Astrocyte (in vitro differentiated cells and primary cell): Measurements from ENCODE around the gene NLE1. TPM values are rescaled to one million over a fixed set of nuclear protein-coding genes. Genes with fewer than 3 reads are reported as not detected.
"Not testable (repeated sequence)": the region's sequence is repeated elsewhere in the genome, so short reads cannot be mapped to it uniquely, and the experiment has no call there.

ENCODE experiments used
- DNase-seq: peaks from one replicate; pipeline ENCODE4 v3.0.0-alpha.2; 2010; ENCODE audit warnings: low read depth
- FAIRE-seq: peaks from 2 replicates; lab custom pipeline; 2011; peaks lifted over from hg19 to GRCh38; lab: Jason Lieb, UNC
- H2AFZ ChIP-seq: 2 replicates; pipeline ENCODE4 v1.6.0; 2012; ENCODE audit warnings: low read depth, low read length, inconsistent platforms
- H3K27ac ChIP-seq: 2 replicates; pipeline ENCODE4 v1.5.1; 2011; ENCODE audit warnings: low read depth, low read length, inconsistent platforms
- H3K27me3 ChIP-seq: 2 replicates; pipeline ENCODE4 v1.6.0; 2011; ENCODE audit warnings: low read length, inconsistent platforms; ENCODE audit not compliant: insufficient read depth
- H3K36me3 ChIP-seq: 2 replicates; pipeline ENCODE4 v1.5.1; 2011; ENCODE audit warnings: low read length, inconsistent platforms; ENCODE audit not compliant: insufficient read depth
- H3K4me1 ChIP-seq: 2 replicates; pipeline ENCODE4 v1.5.1; 2011; ENCODE audit warnings: low read length, inconsistent platforms; ENCODE audit not compliant: insufficient read depth
- H3K4me2 ChIP-seq: 2 replicates; pipeline ENCODE4 v1.6.0; 2012; ENCODE audit warnings: low read length, inconsistent platforms
- H3K4me3 ChIP-seq: 2 replicates; pipeline ENCODE4 v1.5.1; 2011; ENCODE audit warnings: low read depth, mild to moderate bottlenecking, low read length, inconsistent platforms; ENCODE audit not compliant: insufficient read depth
- H3K79me2 ChIP-seq: 2 replicates; pipeline ENCODE4 v1.6.0; 2012; ENCODE audit warnings: mild to moderate bottlenecking, low read length, inconsistent platforms; ENCODE audit not compliant: insufficient read depth
- H3K9ac ChIP-seq: 2 replicates; pipeline ENCODE4 v1.6.0; 2012; ENCODE audit warnings: mild to moderate bottlenecking, low read length, inconsistent platforms
- H3K9me3 ChIP-seq: 2 replicates; pipeline ENCODE4 v1.5.1; 2012; ENCODE audit warnings: low read depth, mild to moderate bottlenecking, low read length, inconsistent platforms; ENCODE audit not compliant: insufficient read depth
- H4K20me1 ChIP-seq: 2 replicates; pipeline ENCODE4 v1.6.0; 2012; ENCODE audit warnings: low read length, inconsistent platforms; ENCODE audit not compliant: insufficient read depth
- H3K27ac Mint-ChIP-seq: one replicate; pipeline ENCODE4 v1.8.0; 2021; ENCODE audit warnings: mild to moderate bottlenecking, mixed read lengths; ENCODE audit not compliant: unreplicated experiment
- H3K27me3 Mint-ChIP-seq: one replicate; pipeline ENCODE4 v1.8.0; 2021; ENCODE audit warnings: low read depth, mixed read lengths; ENCODE audit not compliant: unreplicated experiment
- H3K36me3 Mint-ChIP-seq: one replicate; pipeline ENCODE4 v1.8.0; 2021; ENCODE audit warnings: low read depth, mixed read lengths; ENCODE audit not compliant: unreplicated experiment
- H3K4me1 Mint-ChIP-seq: one replicate; pipeline ENCODE4 v1.8.0; 2021; ENCODE audit warnings: low read depth, mixed read lengths; ENCODE audit not compliant: unreplicated experiment
- H3K4me3 Mint-ChIP-seq: one replicate; pipeline ENCODE4 v1.8.0; 2021; ENCODE audit warnings: mild to moderate bottlenecking, moderate library complexity, mixed read lengths; ENCODE audit not compliant: unreplicated experiment
- H3K9me3 Mint-ChIP-seq: one replicate; pipeline ENCODE4 v1.8.0; 2021; ENCODE audit warnings: mild to moderate bottlenecking, mixed read lengths; ENCODE audit not compliant: unreplicated experiment
- EZH2 ChIP-seq: IDR thresholded peaks from 2 replicates; pipeline ENCODE4 v1.6.1; 2012; ENCODE audit warnings: mild to moderate bottlenecking, low read length, inconsistent platforms; ENCODE audit not compliant: insufficient read depth
- total RNA-seq: library from RNA; stranded (reverse); gene quantifications from 2 replicates; pipeline ENCODE4 v1.2.1, GENCODE V29; 2021
- TF ChIP-seq, protein P1 (sequence below): IDR thresholded peaks from 2 replicates; pipeline ENCODE4 v1.5.1; 2011; ENCODE audit warnings: low read depth, mild to moderate bottlenecking, inconsistent platforms, low read length, moderate library complexity; ENCODE audit not compliant: insufficient read depth

The NLE1 gene
- total RNA-seq, 1 donor from 2014 or later = 19.8 TPM

DNA sequence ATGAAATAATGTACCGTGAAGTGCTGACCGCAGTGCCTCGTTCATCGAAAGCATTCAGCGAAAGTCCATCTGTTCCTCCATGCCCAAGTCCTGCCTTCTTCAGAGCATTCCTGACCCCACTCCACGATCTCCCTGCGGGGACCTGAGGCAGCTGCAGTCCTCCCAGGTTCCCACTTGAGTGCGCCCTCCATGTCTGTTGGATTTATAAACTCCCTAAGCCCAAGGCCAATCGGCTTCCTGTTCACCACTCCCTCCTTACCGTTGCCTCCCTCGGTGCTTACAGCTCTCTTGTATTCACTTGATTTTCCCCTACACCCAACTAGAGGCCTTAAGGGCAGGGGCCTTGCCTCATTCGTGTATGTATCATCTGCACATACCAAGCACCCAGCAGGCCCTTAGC lies 25.3 kb downstream of the NLE1 start:
- DNase-seq (no peak), FAIRE-seq (no peak)
- Mint-ChIP-seq H3K27me3 (peaks cover 11% of the 10 kb centered on the region), H3K27ac (no peak overlapping the region), H3K36me3 (peaks cover 9% of the 10 kb centered on the region), H3K9me3 (peaks cover 2% of the 10 kb centered on the region), H3K4me3 (no peak overlapping the region), H3K4me1 (peaks cover 19% of the 10 kb centered on the region)
- H3K27me3 ChIP-seq = no peaks in the 10 kb centered on the region
- no peaks in the 10 kb centered on the region for H3K9me3 ChIP-seq
- H3K4me1 ChIP-seq = peaks cover 24% of the 10 kb centered on the region
- peak overlapping the region; percentile 7 for H3K4me2 ChIP-seq
- H3K27ac ChIP-seq = no peak overlapping the region
- TF ChIP-seq EZH2 = no peak
- TF ChIP-seq, protein P1, sequence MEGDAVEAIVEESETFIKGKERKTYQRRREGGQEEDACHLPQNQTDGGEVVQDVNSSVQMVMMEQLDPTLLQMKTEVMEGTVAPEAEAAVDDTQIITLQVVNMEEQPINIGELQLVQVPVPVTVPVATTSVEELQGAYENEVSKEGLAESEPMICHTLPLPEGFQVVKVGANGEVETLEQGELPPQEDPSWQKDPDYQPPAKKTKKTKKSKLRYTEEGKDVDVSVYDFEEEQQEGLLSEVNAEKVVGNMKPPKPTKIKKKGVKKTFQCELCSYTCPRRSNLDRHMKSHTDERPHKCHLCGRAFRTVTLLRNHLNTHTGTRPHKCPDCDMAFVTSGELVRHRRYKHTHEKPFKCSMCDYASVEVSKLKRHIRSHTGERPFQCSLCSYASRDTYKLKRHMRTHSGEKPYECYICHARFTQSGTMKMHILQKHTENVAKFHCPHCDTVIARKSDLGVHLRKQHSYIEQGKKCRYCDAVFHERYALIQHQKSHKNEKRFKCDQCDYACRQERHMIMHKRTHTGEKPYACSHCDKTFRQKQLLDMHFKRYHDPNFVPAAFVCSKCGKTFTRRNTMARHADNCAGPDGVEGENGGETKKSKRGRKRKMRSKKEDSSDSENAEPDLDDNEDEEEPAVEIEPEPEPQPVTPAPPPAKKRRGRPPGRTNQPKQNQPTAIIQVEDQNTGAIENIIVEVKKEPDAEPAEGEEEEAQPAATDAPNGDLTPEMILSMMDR = no peak
- H3K79me2 ChIP-seq = peaks cover 35% of the 10 kb centered on the region
- no peak overlapping the region for H3K4me3 ChIP-seq
- no peak overlapping the region for H3K9ac ChIP-seq
- H3K36me3 ChIP-seq = no peaks in the 10 kb centered on the region
- no peaks in the 10 kb centered on the region for H4K20me1 ChIP-seq
- H2AFZ ChIP-seq = no peak overlapping the region

DNA sequence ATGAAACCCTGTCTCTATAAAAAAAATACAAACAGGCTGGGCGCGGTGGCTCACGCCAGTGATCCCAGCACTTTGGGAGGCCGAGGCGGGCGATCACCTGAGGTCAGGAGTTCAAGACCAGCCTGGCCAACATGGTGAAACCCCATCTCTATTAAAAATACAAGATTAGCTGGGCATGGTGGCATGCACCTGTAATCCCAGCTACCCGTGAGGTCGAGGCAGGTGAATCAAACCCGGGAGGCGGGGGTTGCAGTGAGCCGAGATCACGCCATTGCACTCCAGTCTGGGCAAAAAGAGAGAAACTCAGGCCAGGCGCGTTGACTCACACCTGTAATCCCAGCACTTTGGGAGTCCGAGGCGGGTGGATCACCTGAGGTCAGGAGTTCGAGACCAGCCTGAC lies 31.3 kb downstream of the NLE1 start:
- not testable (repeated sequence) for H3K9me3 Mint-ChIP-seq, FAIRE-seq, H3K4me1 ChIP-seq, H3K4me1 Mint-ChIP-seq, H3K4me3 ChIP-seq, H3K27ac ChIP-seq, DNase-seq, H3K4me3 Mint-ChIP-seq, H3K9ac ChIP-seq, H3K36me3 ChIP-seq, H3K9me3 ChIP-seq, H4K20me1 ChIP-seq, H3K27ac Mint-ChIP-seq, H3K4me2 ChIP-seq, H2AFZ ChIP-seq, H3K27me3 ChIP-seq, H3K27me3 Mint-ChIP-seq
- H3K79me2 ChIP-seq = peaks cover 17% of the 10 kb centered on the region
- peaks cover 16% of the 10 kb centered on the region for H3K36me3 Mint-ChIP-seq

DNA sequence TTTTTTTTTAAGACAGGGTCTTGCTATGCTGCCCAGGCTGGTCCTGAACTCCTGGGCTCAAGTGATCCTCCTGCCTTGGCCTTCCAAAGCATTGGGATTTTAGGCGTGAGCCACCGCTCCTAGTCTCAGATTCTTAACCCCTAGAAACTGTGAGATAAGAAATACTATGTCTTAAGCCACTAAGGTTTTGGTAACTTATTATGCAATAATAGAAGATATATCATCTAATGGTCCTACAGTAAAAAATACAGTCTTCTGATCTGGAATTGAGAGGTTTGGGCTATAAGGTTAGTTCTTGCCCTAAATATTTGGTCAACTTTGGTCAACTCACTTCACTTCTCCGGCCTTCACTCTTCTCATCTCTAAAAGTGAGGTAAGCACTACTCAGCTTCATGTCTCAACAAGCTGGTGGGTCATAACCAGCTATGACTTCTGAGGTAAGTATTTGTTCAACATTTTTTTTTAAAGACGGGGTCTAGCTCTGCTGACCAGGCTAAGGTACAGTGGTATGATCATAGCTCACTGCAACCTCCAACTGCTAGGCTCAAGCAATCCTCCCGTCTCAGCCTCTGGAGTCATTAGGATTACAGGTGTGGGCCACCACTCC lies 37.2 kb downstream of the NLE1 start:
- peaks cover 5% of the 10 kb centered on the region for H3K36me3 ChIP-seq
- peaks cover 23% of the 10 kb centered on the region for H3K36me3 Mint-ChIP-seq
- no peaks in the 10 kb centered on the region for H3K9me3 ChIP-seq
- no peak overlapping the region for H2AFZ ChIP-seq
- no peaks in the 10 kb centered on the region for H3K4me1 Mint-ChIP-seq
- TF ChIP-seq EZH2 = no peak
- TF ChIP-seq, protein P1 = no peak
- no peak for DNase-seq
- no peak overlapping the region for H3K9ac ChIP-seq
- H3K4me3 ChIP-seq = no peak overlapping the region
- H3K4me1 ChIP-seq = no peaks in the 10 kb centered on the region
- no peak overlapping the region for H3K4me3 Mint-ChIP-seq
- H3K27ac Mint-ChIP-seq = no peak overlapping the region
- H4K20me1 ChIP-seq = no peaks in the 10 kb centered on the region
- H3K27ac ChIP-seq = no peak overlapping the region
- no peaks in the 10 kb centered on the region for H3K27me3 Mint-ChIP-seq
- no peaks in the 10 kb centered on the region for H3K79me2 ChIP-seq
- H3K9me3 Mint-ChIP-seq = peaks cover 2% of the 10 kb centered on the region
- no peak overlapping the region for H3K4me2 ChIP-seq
- H3K27me3 ChIP-seq = no peaks in the 10 kb centered on the region
- no peak for FAIRE-seq
